Psoas muscle (tissue), 8 donors: ENCODE measurements around the gene AUTS2. TPM values are rescaled to one million over a fixed set of nuclear protein-coding genes. Genes with fewer than 3 reads are reported as not detected.

Experiments used
- ATAC-seq, 4 donors: fragments of 200-7000 bp; cut with Tn5 transposase; one replicate each; pipeline ENCODE4 v1.9.1; 2020; ENCODE audit warnings: moderate library complexity in 3 of 4, mild to moderate bottlenecking in 2 of 4
- DNase-seq, 2 donors: peaks; one replicate each; pipeline ENCODE4 v3.0.0-alpha.2; 2020
- H3K27ac ChIP-seq: fragments of 200-600 bp; one replicate; pipeline ENCODE4 v1.8.0; 2022
- H3K27me3 ChIP-seq, 3 donors: fragments of 200-600 bp in 1 of 3; one replicate each; pipeline versions ENCODE4 v1.6.1 to v1.8.0; 2013 to 2022; ENCODE audit warnings: low read length in 2 of 3, mild to moderate bottlenecking in 2 of 3, moderate library complexity in 1 of 3; ENCODE audit not compliant: insufficient read depth in 3 of 3
- H3K36me3 ChIP-seq, 2 donors: fragments of 200-600 bp in 1 of 2; one replicate each; pipeline versions ENCODE4 v1.6.1 to v1.8.0; 2013 to 2022; ENCODE audit warnings: low read depth in 1 of 2, mild to moderate bottlenecking in 1 of 2, moderate library complexity in 1 of 2; ENCODE audit not compliant: insufficient read depth in 1 of 2
- H3K4me1 ChIP-seq: fragments of 200-600 bp; one replicate; pipeline ENCODE4 v1.8.0; 2022
- H3K4me3 ChIP-seq: fragments of 200-600 bp; one replicate; pipeline ENCODE4 v1.8.0; 2022; ENCODE audit warnings: mild to moderate bottlenecking
- H3K9me3 ChIP-seq: fragments of 200-600 bp; one replicate; pipeline ENCODE4 v1.8.0; 2022
- WGBS, 3 donors: extraction: QIAGEN DNeasy Blood & Tissue Kit; methylation state at CpG; one replicate each; pipeline versions ENCODE4 v1.1.6 to v1.1.7; 2013; 5-methylcytosine and 5-hydroxymethylcytosine counted together
- intact Hi-C, 2 donors: fragments of 100-400 bp; cut with DNase I; formaldehyde crosslinking; loops; one replicate each; pipeline versions ENCODE4 v1.11.0 to v1.14.2; 2022
- polyA plus RNA-seq, 3 donors: library from polyadenylated mRNA; stranded (reverse); fragments of 200-250 nt; gene quantifications; one replicate each; pipeline ENCODE4 v1.2.3, GENCODE V29; 2013
- total RNA-seq, 4 donors: library from RNA; stranded (reverse); fragmentation: NEBNext Ultra II Directional in 2 of 4; extraction: Animal tissue kit (Norgen Biotek cat#: 25700) in 2 of 4; gene quantifications; one replicate each; pipeline versions ENCODE4 v1.2.1 to v1.2.4, GENCODE V29; 2021 to 2023
- TF ChIP-seq, protein P1 (sequence below): fragments of 200-600 bp; IDR thresholded peaks from one replicate; pipeline ENCODE4 v1.8.0; 2022; ENCODE audit warnings: antibody characterized with exemption
- donor health status: healthy with polysubstance abuse.
- donor health status: DM: no; HTN: no; CAD: no; lungs with moderate emphysema.
- donor health status: Bipolar disorder and iron deficiency.
- donor health status: healthy.
- donor health status: DM: yes; HTN: yes; CAD: no.
- donor health status: DM: no; HTN: no; CAD: no.
- donor health status: DM: no; HTN: no; CAD: no.
- donor health status: DM: yes; HTN: yes; CAD: no.

Gene AUTS2
- total and polyA plus RNA-seq, 7 donors: 5.0 to 33.5 (median 14.3) TPM

DNA sequence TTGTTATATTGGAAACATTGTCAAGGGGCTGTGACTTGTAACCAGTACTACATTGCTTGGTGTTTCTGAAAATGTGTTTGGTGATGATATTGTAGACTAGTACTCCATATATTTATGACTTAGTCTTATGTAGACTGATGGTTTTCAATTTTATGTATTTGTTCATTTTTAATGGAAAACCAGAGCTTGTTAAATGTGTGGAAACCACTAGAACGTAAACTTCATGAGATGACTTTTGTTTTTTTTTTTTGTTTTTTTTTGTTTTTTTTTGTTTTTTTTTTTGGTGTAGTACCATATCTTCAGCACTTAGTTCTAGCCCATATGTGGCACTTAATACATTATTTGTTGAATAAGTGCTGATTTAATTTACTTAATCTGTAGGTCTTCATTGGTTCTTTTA is 518.6 kb downstream of the AUTS2 start:
- TF ChIP-seq, protein P1, sequence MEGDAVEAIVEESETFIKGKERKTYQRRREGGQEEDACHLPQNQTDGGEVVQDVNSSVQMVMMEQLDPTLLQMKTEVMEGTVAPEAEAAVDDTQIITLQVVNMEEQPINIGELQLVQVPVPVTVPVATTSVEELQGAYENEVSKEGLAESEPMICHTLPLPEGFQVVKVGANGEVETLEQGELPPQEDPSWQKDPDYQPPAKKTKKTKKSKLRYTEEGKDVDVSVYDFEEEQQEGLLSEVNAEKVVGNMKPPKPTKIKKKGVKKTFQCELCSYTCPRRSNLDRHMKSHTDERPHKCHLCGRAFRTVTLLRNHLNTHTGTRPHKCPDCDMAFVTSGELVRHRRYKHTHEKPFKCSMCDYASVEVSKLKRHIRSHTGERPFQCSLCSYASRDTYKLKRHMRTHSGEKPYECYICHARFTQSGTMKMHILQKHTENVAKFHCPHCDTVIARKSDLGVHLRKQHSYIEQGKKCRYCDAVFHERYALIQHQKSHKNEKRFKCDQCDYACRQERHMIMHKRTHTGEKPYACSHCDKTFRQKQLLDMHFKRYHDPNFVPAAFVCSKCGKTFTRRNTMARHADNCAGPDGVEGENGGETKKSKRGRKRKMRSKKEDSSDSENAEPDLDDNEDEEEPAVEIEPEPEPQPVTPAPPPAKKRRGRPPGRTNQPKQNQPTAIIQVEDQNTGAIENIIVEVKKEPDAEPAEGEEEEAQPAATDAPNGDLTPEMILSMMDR: no peak
- H3K9me3 ChIP-seq: peaks cover 21% of the 10 kb centered on the region
- H3K4me3 ChIP-seq: no peak overlapping the region
- DNase-seq: no peak
- H3K27me3 ChIP-seq: no peaks in the 10 kb centered on the region
- no peaks in the 10 kb centered on the region for H3K4me1 ChIP-seq
- no peak overlapping the region for H3K27ac ChIP-seq
- intact Hi-C loops: no loop called here
- no peaks in the 10 kb centered on the region for H3K36me3 ChIP-seq
- 54 to 100% (median 100%) methylated on average over 1 of the region's 1 CpG for WGBS, 3 donors
- no peak for ATAC-seq

DNA sequence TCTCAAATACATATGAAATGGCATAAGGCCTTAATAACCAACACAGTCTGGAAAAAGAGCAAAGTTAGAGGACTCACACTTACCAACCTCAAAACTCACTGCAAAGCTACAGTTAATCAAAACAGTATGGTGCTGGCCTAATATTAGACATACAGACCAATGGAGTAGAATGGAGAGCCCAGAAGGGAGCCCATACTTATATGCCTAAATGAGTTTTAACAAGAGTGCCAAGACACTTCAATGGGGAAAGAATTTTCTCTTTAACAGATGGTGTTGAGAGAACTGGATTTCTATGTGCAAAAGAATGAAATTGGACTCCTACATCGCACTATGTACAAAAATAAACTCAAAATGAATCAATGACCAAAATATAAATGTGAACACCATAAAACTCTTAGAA is 522.6 kb downstream of the AUTS2 start:
- no peak for ATAC-seq
- WGBS, 3 donors: 95 to 97% (median 96%) methylated on average over 1 of the region's 1 CpG
- H3K9me3 ChIP-seq: peaks cover 29% of the 10 kb centered on the region
- no peaks in the 10 kb centered on the region for H3K27me3 ChIP-seq
- TF ChIP-seq, protein P1: no peak
- intact Hi-C loops: no loop called here
- no peaks in the 10 kb centered on the region for H3K36me3 ChIP-seq
- H3K4me1 ChIP-seq: no peaks in the 10 kb centered on the region
- no peak for DNase-seq
- no peak overlapping the region for H3K27ac ChIP-seq
- H3K4me3 ChIP-seq: no peak overlapping the region

DNA sequence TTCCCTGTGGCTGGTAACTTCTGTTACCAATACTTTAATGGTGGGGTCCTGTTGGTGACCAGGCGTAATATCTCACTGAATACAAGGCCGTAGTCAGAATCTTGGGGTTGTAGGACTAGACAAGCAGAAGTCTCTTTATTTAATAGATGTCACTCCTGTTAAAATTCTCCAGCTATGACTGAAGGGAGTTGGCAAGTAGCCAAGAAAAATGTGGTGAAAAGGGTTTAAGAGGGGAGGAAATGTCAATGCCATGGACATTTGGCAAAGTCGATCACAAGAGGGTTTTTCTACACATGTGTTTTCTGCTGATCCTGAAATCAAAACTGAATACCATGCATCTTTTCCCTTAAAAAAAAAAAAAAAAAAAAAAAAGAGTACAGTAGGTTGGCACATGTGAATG is 533.5 kb downstream of the AUTS2 start:
- 67 to 71% (median 68%) methylated on average over 3 of the region's 3 CpGs for WGBS, 3 donors
- no peak for ATAC-seq
- H3K4me1 ChIP-seq: no peaks in the 10 kb centered on the region

DNA sequence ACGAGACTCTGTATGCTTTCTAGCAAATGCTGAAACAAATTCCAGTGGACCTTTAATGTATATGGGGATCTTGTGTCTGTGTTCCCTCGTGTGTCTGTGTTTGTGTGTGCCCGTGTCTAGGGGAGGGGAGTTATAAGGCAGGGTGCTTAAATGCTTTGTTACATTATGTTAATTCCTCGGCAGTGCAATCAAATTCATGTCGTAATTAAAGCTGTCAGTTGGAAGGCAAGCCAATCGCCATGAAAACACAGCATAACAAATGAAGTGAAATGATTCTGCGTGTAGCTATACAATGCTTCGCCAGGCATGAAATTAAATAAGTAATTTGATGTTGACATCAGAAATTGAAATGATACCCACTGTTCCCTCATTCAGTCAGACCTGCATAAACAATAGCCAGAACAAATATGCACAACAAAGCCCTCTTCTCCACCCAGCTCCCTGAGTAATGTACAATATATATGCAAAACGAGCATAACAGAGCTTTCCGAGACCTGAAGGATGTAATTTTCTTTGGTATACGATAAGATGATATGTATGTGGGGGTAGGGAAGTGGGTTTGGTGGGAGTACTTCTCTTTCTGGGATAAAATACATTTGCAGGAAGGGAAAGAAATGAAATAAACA is 534.1 kb downstream of the AUTS2 start:
- Histone ChIP-seq H3K36me3 (no peaks in the 10 kb centered on the region), H3K27ac (no peak overlapping the region), H3K4me3 (no peak overlapping the region), H3K4me1 (no peaks in the 10 kb centered on the region), H3K9me3 (no peaks in the 10 kb centered on the region), H3K27me3 (no peaks in the 10 kb centered on the region)
- WGBS, 3 donors: 57 to 71% (median 60%) methylated on average over 11 of the region's 11 CpGs
- DNase-seq (no peak), ATAC-seq (no peak)
- TF ChIP-seq, protein P1: no peak
- intact Hi-C loops: no loop called here

More for the DNA sequence above, 533.5 kb downstream of the AUTS2 start:
- no peak overlapping the region for H3K27ac ChIP-seq
- no peaks in the 10 kb centered on the region for H3K27me3 ChIP-seq
- TF ChIP-seq, protein P1: no peak
- no peak overlapping the region for H3K4me3 ChIP-seq
- no peaks in the 10 kb centered on the region for H3K9me3 ChIP-seq
- intact Hi-C loops: no loop called here
- no peak for DNase-seq
- H3K36me3 ChIP-seq: no peaks in the 10 kb centered on the region
